B cell (primary cell): ENCODE measurements around the gene VAV2. TPM values are rescaled to one million over a fixed set of nuclear protein-coding genes. Genes with fewer than 3 reads are reported as not detected.
A peak's percentile ranks its signal among the peaks of the same experiment; 100 is the strongest.

Experiments used
- ATAC-seq: fragments of 200-7000 bp; cut with Tn5 transposase; one replicate; pipeline ENCODE4 v1.10.0; 2021; ENCODE audit warnings: low read depth, mild to moderate bottlenecking, moderate number of reproducible peaks, moderate library complexity
- CTCF ChIA-PET: fragments of 350-600 bp; sonication (Branson Sonifier 250); formaldehyde crosslinking; loops from one replicate; lab custom pipeline; 2021; ENCODE audit warnings: antibody characterized with exemption, inconsistent platforms; lab: Charles Lee
- POLR2A ChIA-PET: fragments of 350-600 bp; sonication (Branson Sonifier 250); formaldehyde crosslinking; loops from one replicate; lab custom pipeline; 2021; ENCODE audit warnings: antibody characterized with exemption; lab: Charles Lee
- DNase-seq: peaks from one replicate; pipeline ENCODE4 v3.0.0; 2013
- H2AFZ ChIP-seq: 2 replicates; pipeline ENCODE4 v1.6.1; 2012; ENCODE audit warnings: mild to moderate bottlenecking, low read depth, low read length; ENCODE audit not compliant: insufficient read depth, poor library complexity, severe bottlenecking
- H3K27ac ChIP-seq, 2 donors: 1 replicate in 1 of 2; 2 replicates in 1 of 2; pipeline ENCODE4 v1.5.1; 2012 to 2013; ENCODE audit warnings: low read length in 2 of 2, mild to moderate bottlenecking in 2 of 2, moderate library complexity in 1 of 2
- H3K27me3 ChIP-seq, 4 experiments: fragments of 200-600 bp in 1 of 4; sonication (generic) in 1 of 4; replicated peaks in 1 of 4; 1 replicate in 2 of 4; 2 replicates in 2 of 4; pipeline versions ENCODE4 v1.6.1 to v1.7.0; 2013 to 2016; ENCODE audit warnings: low read length in 3 of 4, mild to moderate bottlenecking in 2 of 4, mixed read lengths in 1 of 4, moderate library complexity in 1 of 4; ENCODE audit not compliant: insufficient read depth in 4 of 4, control insufficient read depth in 3 of 4; ENCODE audit errors: control extremely low read depth in 1 of 4
- H3K36me3 ChIP-seq, 2 experiments: replicated peaks in 1 of 2; 1 replicate in 1 of 2; 2 replicates in 1 of 2; pipeline versions ENCODE4 v1.6.1 to v1.7.1; 2013; ENCODE audit warnings: low read length in 1 of 2; ENCODE audit not compliant: insufficient read depth in 2 of 2, control insufficient read depth in 1 of 2; ENCODE audit errors: control extremely low read depth in 1 of 2, extremely low read depth in 1 of 2
- H3K4me1 ChIP-seq, 2 donors: fragments of 200-600 bp in 1 of 2; sonication (generic) in 1 of 2; 1 replicate in 1 of 2; 2 replicates in 1 of 2; pipeline versions ENCODE4 v1.5.1 to v1.6.1; 2013 to 2017; ENCODE audit warnings: low read length in 2 of 2; ENCODE audit not compliant: control insufficient read depth in 2 of 2, insufficient read depth in 2 of 2
- H3K4me2 ChIP-seq: replicated peaks from 2 replicates; pipeline ENCODE3; 2012; ENCODE audit warnings: mild to moderate bottlenecking, low read depth, low read length; ENCODE audit not compliant: poor library complexity, severe bottlenecking
- H3K4me3 ChIP-seq, 5 experiments: fragments of 200-600 bp in 1 of 5; sonication (generic) in 1 of 5; 1 replicate in 3 of 5; 2 replicates in 2 of 5; pipeline versions ENCODE4 v1.5.1 to v1.7.0; 2011 to 2016; ENCODE audit warnings: low read length in 4 of 5, mild to moderate bottlenecking in 4 of 5, low read depth in 2 of 5, control low read depth in 1 of 5, moderate library complexity in 1 of 5; ENCODE audit not compliant: insufficient read depth in 1 of 5; ENCODE audit errors: control extremely low read depth in 1 of 5, extremely low read depth in 1 of 5
- H3K79me2 ChIP-seq: fragments of 200-600 bp; sonication (generic); one replicate; pipeline ENCODE4 v1.6.0; 2016; ENCODE audit warnings: low read length; ENCODE audit not compliant: control insufficient read depth, insufficient read depth
- H3K9ac ChIP-seq: fragments of 200-600 bp; sonication (generic); 2 replicates; pipeline ENCODE4 v1.6.1; 2017; ENCODE audit warnings: mild to moderate bottlenecking, low read length, moderate library complexity
- H3K9me3 ChIP-seq, 3 donors: one replicate each; pipeline versions ENCODE4 v1.6.1 to v1.7.1; 2013; ENCODE audit warnings: low read length in 2 of 3; ENCODE audit not compliant: control insufficient read depth in 2 of 3, insufficient read depth in 1 of 3; ENCODE audit errors: control extremely low read depth in 1 of 3
- H4K20me1 ChIP-seq: 2 replicates; pipeline ENCODE4 v1.6.0; 2012; ENCODE audit warnings: mild to moderate bottlenecking, low read length; ENCODE audit not compliant: insufficient read depth, control insufficient read depth, poor library complexity, severe bottlenecking
- H3K27ac Mint-ChIP-seq: one replicate; pipeline ENCODE4 v1.8.0; 2021; ENCODE audit warnings: mixed read lengths
- H3K27me3 Mint-ChIP-seq: one replicate; pipeline ENCODE4 v1.8.0; 2021; ENCODE audit warnings: mixed read lengths
- H3K4me1 Mint-ChIP-seq: one replicate; pipeline ENCODE4 v1.8.0; 2021; ENCODE audit warnings: mixed read lengths
- H3K4me3 Mint-ChIP-seq: one replicate; pipeline ENCODE4 v1.8.0; 2021; ENCODE audit warnings: mixed read lengths
- H3K9me3 Mint-ChIP-seq: one replicate; pipeline ENCODE4 v1.8.0; 2022; ENCODE audit warnings: mixed read lengths; ENCODE audit not compliant: insufficient read depth
- EZH2 ChIP-seq: IDR thresholded peaks from 2 replicates; pipeline ENCODE4 v1.6.1; 2012; ENCODE audit warnings: borderline replicate concordance, low read depth, mild to moderate bottlenecking, moderate library complexity, low read length; ENCODE audit not compliant: insufficient read depth, poor library complexity, severe bottlenecking
- WGBS: methylation state at CpG from one replicate; pipeline ENCODE4 v1.1.5; 2013; ENCODE audit warnings: missing lambda C conversion rate; ENCODE audit not compliant: insufficient coverage; 5-methylcytosine and 5-hydroxymethylcytosine counted together
- intact Hi-C: fragments of 100-400 bp; cut with micrococcal nuclease; formaldehyde crosslinking; loops from one replicate; pipeline ENCODE4 v1.10.0; 2022
- polyA plus RNA-seq: library from polyadenylated mRNA; depleted of rRNA; stranded (reverse); fragments of >200 nt; gene quantifications from 2 replicates; pipeline ENCODE4 v1.2.3, GENCODE V29; 2012
- total RNA-seq, 2 donors: library from RNA; stranded (reverse); fragments of 120-200 nt in 1 of 2; gene quantifications; 1 replicate in 1 of 2; 2 replicates in 1 of 2; pipeline versions ENCODE4 v1.2.3 to v1.2.4, GENCODE V29; 2013 to 2022
- TF ChIP-seq, protein P1 (sequence below): fragments of 200-600 bp; IDR thresholded peaks from one replicate; pipeline ENCODE4 v1.8.0; 2022; ENCODE audit warnings: antibody characterized with exemption, mild to moderate bottlenecking

VAV2 gene
- total and polyA plus RNA-seq, 2 donors (not counting 1 experiment from before 2014, with no cell fraction given), result 34.4 to 128 TPM

DNA sequence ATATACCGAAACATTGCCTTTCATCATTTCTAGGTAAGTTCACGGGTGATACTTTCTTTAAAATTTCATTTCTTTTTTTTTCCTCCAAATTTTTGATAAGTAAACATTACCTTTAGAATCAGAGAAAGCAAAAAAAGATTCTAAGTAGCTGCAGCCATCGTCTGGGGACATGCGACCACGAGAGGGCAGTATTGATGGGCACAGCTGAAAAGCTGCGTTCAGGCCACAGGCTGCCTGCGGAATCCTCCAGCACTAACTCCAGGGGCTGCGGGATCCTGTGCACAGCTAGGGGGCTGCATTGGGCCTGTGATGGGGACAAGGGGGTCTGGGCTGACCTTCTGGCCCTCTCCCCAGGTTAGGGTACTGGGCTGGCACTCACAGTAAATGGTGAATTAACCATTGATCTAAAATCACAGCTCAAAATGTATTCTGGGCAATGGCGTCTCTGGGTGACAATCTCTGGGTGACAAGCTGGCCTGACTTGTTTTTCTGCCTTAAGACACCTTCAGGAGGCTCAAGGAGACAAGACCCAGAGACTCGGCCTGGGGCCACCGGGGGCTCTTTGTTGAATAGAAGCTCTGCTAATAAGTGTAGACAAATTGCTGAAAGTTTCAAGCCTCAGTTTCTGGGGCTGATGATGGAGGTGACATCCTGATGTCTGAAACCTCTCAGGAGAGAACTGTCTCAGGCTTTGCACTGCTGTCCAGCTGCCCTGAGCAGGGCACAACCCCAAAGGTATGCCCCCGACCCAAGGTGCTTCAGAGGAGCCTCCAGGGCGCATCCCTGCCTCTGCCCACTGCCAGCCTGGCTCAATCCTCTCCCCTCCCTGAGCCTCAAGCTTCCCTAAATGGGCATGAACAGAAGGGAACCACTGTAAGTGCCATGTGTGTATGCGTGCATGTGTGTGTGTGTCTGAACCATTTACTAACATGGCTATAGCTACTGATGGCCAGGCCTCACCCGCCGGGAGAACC is 209.7 kb downstream of the VAV2 start:
- Histone ChIP-seq H2AFZ (no peak overlapping the region), H3K9me3 (no peaks in the 10 kb centered on the region), H3K27me3 (no peaks in the 10 kb centered on the region), H4K20me1 (peaks cover 32% of the 10 kb centered on the region), H3K4me1 (peaks cover 54 to 62% of the 10 kb centered on the region in 2 donors), H3K27ac (peak overlapping the region; percentile 2 to 59), H3K9ac (no peak overlapping the region), H3K4me2 (peak overlapping the region; percentile 56), H3K4me3 (no peak overlapping the region), H3K79me2 (peaks cover 60% of the 10 kb centered on the region), H3K36me3 (peaks cover 0 to 58% of the 10 kb centered on the region in 2 experiments)
- TF ChIP-seq EZH2, result no peak
- TF ChIP-seq, protein P1, sequence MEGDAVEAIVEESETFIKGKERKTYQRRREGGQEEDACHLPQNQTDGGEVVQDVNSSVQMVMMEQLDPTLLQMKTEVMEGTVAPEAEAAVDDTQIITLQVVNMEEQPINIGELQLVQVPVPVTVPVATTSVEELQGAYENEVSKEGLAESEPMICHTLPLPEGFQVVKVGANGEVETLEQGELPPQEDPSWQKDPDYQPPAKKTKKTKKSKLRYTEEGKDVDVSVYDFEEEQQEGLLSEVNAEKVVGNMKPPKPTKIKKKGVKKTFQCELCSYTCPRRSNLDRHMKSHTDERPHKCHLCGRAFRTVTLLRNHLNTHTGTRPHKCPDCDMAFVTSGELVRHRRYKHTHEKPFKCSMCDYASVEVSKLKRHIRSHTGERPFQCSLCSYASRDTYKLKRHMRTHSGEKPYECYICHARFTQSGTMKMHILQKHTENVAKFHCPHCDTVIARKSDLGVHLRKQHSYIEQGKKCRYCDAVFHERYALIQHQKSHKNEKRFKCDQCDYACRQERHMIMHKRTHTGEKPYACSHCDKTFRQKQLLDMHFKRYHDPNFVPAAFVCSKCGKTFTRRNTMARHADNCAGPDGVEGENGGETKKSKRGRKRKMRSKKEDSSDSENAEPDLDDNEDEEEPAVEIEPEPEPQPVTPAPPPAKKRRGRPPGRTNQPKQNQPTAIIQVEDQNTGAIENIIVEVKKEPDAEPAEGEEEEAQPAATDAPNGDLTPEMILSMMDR, result peak; percentile 85
- ATAC-seq, result peak; percentile 16
- DNase-seq, result peak; percentile 85
- peak overlapping the region; percentile 59 for H3K4me3 Mint-ChIP-seq
- H3K27ac Mint-ChIP-seq, result peak overlapping the region; percentile 82
- peaks cover 61% of the 10 kb centered on the region for H3K4me1 Mint-ChIP-seq
- ChIA-PET POLR2A (interaction anchor here (0.6 to 1.5 kb wide), 3 partner anchors 36 to 212 kb away, joined by 5 to 16 read pairs (median 6); no protein-coding TSS in a partner anchor), CTCF (interaction anchor here (0.6 to 19.3 kb wide), 38 partner anchors 9 to 319 kb away, joined by 3 to 561 read pairs (median 5); partner anchors contain the start of genes BRD3OS and SARDH)
- 48% methylated on average over 11 of the region's 16 CpGs for WGBS
- intact Hi-C loops, result loop anchor here (1.0 kb wide), 2 partner anchors 11 to 212 kb away; no protein-coding TSS in a partner anchor
- no peaks in the 10 kb centered on the region for H3K27me3 Mint-ChIP-seq
- no peaks in the 10 kb centered on the region for H3K9me3 Mint-ChIP-seq
